ENCODE results near the gene UBE2E2.

GRCh38 chr3:23459889-23460546 is 256.9 kb downstream of the UBE2E2 start:
- no peak for TF ChIP-seq POLR2AphosphoS5 (IDR thresholded peaks at IDR 0.05; ENCODE audit: low read depth, low read length)
- TF ChIP-seq POLR2A (IDR thresholded peaks at IDR 0.05; ENCODE audit: low read depth, low read length): no peak
